ENCODE data around the gene MATCAP1. TPM values are rescaled to one million over a fixed set of nuclear protein-coding genes. Genes with fewer than 3 reads are reported as not detected.
A peak's percentile ranks its signal among the peaks of the same experiment; 100 is the strongest.

The MATCAP1 gene
- total RNA-seq, 6 experiments from 2014 or later, result 3.5 to 13.8 (median 9.3) TPM

DNA sequence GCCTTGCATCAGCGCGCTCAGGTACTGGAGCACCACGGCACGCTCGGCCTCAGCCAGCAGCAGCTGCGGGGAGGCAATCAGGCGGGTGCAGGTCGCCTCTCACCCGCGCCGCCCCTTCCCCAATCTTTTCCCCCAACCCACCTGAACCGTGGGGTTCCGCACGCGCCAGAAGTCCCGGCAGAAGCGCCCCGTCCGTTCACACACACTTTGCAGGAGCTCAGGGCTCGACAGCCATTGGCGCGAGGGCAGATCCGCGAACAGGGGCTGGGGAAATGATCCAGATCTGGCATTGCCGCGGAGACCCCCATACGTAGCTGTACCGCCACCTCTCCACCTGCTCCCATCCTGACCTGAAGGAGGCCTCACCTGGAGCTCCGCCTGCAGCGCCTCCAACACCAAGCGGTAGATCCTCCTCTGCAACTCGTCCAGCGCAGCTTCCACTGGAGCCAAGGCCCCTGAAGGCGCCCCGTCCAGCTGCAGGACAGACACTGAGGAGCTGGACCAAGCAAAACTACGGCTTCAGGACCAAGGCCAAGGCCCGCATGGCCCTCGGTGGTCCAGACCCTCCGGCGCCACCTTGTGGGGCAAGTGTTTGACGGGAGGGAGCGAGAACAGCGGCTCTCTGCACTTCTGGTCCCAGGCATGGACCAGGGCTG lies 1.4 kb upstream of the MATCAP1 start:
- no peaks in the 10 kb centered on the region for H3K36me3 ChIP-seq
- H3K9me3 ChIP-seq, result no peaks in the 10 kb centered on the region
- H3K4me1 ChIP-seq, result peaks cover 0 to 17% (median 9%) of the 10 kb centered on the region in 4 donors
- H3K27ac ChIP-seq, result no peak overlapping the region
- intact Hi-C loops (cut with DNase I), result no loop called here
- 9% methylated on average over 12 of the region's 43 CpGs for WGBS (ENCODE audit: insufficient coverage, low coverage, low lambda C conversion rate, missing lambda C conversion rate)
- TF ChIP-seq, protein P1, sequence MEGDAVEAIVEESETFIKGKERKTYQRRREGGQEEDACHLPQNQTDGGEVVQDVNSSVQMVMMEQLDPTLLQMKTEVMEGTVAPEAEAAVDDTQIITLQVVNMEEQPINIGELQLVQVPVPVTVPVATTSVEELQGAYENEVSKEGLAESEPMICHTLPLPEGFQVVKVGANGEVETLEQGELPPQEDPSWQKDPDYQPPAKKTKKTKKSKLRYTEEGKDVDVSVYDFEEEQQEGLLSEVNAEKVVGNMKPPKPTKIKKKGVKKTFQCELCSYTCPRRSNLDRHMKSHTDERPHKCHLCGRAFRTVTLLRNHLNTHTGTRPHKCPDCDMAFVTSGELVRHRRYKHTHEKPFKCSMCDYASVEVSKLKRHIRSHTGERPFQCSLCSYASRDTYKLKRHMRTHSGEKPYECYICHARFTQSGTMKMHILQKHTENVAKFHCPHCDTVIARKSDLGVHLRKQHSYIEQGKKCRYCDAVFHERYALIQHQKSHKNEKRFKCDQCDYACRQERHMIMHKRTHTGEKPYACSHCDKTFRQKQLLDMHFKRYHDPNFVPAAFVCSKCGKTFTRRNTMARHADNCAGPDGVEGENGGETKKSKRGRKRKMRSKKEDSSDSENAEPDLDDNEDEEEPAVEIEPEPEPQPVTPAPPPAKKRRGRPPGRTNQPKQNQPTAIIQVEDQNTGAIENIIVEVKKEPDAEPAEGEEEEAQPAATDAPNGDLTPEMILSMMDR (IDR thresholded peaks at IDR 0.05), result peak; percentile 76 to 83 (median 77)
- TF ChIP-seq POLR2A (IDR thresholded peaks at IDR 0.05), result no peak
- no peak overlapping the region for H3K4me3 ChIP-seq
- H3K27me3 ChIP-seq, result no peaks in the 10 kb centered on the region
- DNase-seq, result peak; percentile 89 to 92 (median 89)
- ATAC-seq, result peak; percentile 55 to 63 (median 58)

DNA sequence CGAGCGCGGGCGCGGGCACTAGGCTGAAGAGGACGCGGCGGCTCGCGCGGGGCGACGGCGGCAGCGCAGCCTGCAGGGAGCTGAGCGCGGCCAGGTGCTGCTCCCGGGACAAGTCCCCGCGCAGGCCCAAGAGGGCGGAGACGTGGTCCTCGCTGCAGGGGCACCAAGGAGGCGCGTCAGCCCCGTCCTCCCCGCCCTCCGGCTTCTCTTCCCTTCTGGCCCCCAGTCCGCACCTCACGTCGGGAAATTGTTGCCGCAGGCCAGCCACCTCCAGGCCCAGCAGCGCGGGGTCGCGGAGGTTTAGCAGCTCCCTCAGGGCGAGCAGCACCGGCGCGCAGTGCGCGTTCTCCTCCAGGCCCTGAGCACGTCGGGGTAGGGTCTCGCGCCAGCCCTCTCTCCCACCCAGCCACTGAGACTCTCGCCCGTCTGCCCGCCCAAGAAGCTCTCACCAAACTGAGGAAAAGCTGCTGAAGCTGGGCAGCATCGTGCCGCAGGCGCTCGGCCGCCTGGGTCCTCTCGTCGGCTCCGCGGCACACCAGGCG lies 761 bp upstream of the MATCAP1 start:
- ATAC-seq (peak; percentile 4 to 24 (median 12)), DNase-seq (peak in 1 of 3 donors; percentile 69)
- H3K4me3 ChIP-seq, result peak overlapping the region; percentile 56 to 79 (median 67)
- H3K27ac ChIP-seq, result peak overlapping the region; percentile 85 to 91 (median 90)
- no peaks in the 10 kb centered on the region for H3K9me3 ChIP-seq
- TF ChIP-seq POLR2A (IDR thresholded peaks at IDR 0.05), result no peak
- no peaks in the 10 kb centered on the region for H3K27me3 ChIP-seq
- H3K4me1 ChIP-seq, result peaks cover 0 to 17% (median 9%) of the 10 kb centered on the region in 4 donors
- H3K36me3 ChIP-seq, result no peaks in the 10 kb centered on the region
- intact Hi-C loops (cut with DNase I), result no loop called here
- WGBS (ENCODE audit: insufficient coverage, low coverage, low lambda C conversion rate, missing lambda C conversion rate), result 0% methylated on average over 15 of the region's 59 CpGs

DNA sequence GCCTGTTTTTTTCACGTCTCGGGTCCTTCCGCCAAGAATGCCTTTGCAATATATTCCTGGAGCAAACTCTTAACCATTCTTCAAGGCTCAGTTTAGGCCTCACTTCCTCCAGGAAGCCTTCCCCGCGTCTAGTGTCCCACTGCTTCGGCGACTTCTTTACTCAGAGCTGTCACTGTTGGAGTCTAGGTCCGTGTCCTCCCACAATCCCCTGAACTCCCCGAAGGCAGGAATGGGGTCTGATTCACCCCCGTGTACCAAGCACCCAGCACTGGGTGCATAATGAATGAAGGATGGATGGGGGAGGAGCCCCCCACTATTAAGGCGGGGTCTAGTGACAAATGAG lies 508 bp downstream of the MATCAP1 start:
- peak overlapping the region in 1 of 3 donors; percentile 91 for H3K27ac ChIP-seq
- no peaks in the 10 kb centered on the region for H3K36me3 ChIP-seq
- ATAC-seq (no peak), DNase-seq (no peak)
- intact Hi-C loops (cut with DNase I), result no loop called here
- TF ChIP-seq, protein P1 (IDR thresholded peaks at IDR 0.05), result no peak
- TF ChIP-seq POLR2A (IDR thresholded peaks at IDR 0.05), result no peak
- H3K4me1 ChIP-seq, result peaks cover 0 to 24% (median 12%) of the 10 kb centered on the region in 4 donors
- peak overlapping the region; percentile 56 to 79 (median 67) for H3K4me3 ChIP-seq
- 13% methylated on average over 11 of the region's 11 CpGs for WGBS (ENCODE audit: insufficient coverage, low coverage, low lambda C conversion rate, missing lambda C conversion rate)
- no peaks in the 10 kb centered on the region for H3K27me3 ChIP-seq
- H3K9me3 ChIP-seq, result no peaks in the 10 kb centered on the region

DNA sequence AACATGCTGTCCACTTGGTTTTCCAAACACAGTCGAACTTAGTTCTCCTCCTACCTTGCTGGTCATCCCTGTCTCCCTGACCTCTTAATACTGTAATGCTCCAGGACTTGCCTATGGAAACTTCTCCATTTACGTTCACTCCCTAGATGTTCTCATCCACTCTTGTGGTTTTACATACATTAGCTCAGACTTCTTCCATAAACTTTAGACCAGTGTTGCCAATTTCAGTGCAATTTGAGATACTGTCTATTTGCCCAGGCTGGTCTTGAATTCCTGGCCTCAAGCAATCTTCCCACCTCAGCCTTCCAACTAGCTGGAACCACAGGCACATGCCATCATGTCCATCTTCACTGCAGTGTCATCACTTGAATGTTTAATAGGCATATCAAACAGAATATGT lies 1.5 kb downstream of the MATCAP1 start:
- H3K36me3 ChIP-seq, result no peaks in the 10 kb centered on the region
- intact Hi-C loops (cut with DNase I), result no loop called here
- ATAC-seq (no peak), DNase-seq (no peak)
- no peak overlapping the region for H3K27ac ChIP-seq
- no peaks in the 10 kb centered on the region for H3K9me3 ChIP-seq
- peaks cover 0 to 33% (median 13%) of the 10 kb centered on the region in 4 donors for H3K4me1 ChIP-seq
- WGBS (ENCODE audit: insufficient coverage, low coverage, low lambda C conversion rate, missing lambda C conversion rate), result 83% methylated on average over 2 of the region's 2 CpGs
- no peak overlapping the region for H3K4me3 ChIP-seq
- TF ChIP-seq, protein P1 (IDR thresholded peaks at IDR 0.05), result no peak
- H3K27me3 ChIP-seq, result no peaks in the 10 kb centered on the region

DNA sequence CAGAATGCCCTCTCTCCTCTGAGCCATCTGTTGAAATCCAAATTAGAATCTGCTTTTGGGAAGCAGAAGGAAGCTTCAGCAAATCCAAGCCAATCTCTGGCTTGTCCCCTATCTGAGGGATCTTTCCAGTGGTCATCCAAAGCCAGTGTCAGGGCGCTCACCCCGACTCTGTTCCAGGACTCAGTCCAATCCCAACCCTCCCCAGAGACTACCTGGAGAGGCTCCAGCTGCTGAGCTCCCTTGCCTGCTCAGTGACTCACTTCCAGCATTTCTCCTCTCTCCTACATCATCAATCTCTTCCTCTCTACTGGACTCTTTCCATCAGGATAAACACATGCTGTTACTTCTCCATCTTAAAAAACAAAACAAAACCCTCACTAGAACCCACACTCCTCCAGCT lies 2.4 kb downstream of the MATCAP1 start:
- Histone ChIP-seq H3K4me1 (peaks cover 0 to 33% (median 13%) of the 10 kb centered on the region in 4 donors), H3K4me3 (no peak overlapping the region), H3K9me3 (no peaks in the 10 kb centered on the region), H3K27me3 (no peaks in the 10 kb centered on the region), H3K36me3 (no peaks in the 10 kb centered on the region), H3K27ac (no peak overlapping the region)
- 22% methylated on average over 2 of the region's 2 CpGs for WGBS (ENCODE audit: insufficient coverage, low coverage, low lambda C conversion rate, missing lambda C conversion rate)
- no peak for DNase-seq
- no peak for TF ChIP-seq POLR2A (IDR thresholded peaks at IDR 0.05)
- TF ChIP-seq, protein P1 (IDR thresholded peaks at IDR 0.05), result no peak
- ATAC-seq, result no peak
- intact Hi-C loops (cut with DNase I), result no loop called here
